HL-60/S4 (cell line): ENCODE measurements around the gene TPTE2.
"Not testable (repeated sequence)": the region's sequence is repeated elsewhere in the genome, so short reads cannot be mapped to it uniquely, and the experiment has no call there.

Source experiments
- in situ Hi-C: fragments of 300-500 bp; cut with MboI; formaldehyde crosslinking; loops from 2 replicates; pipeline ENCODE4 v1.14.3; 2022; ENCODE audit warnings: low sequenced_read_pairs

TPTE2 gene

GRCh38 chr13:19561127-19561582, at the start of gene TPTE2:
Gene TPTE2 (minus strand): TSS chr13:19561532. CDS start chr13:19503234, 58,298 bp downstream.
- in situ Hi-C loops, result not testable (repeated sequence)

- in situ Hi-C loops, result no loop called here
These were observed 46.3 kb upstream of the TPTE2 start for GRCh38 chr13:19607523-19608078.

GRCh38 chr13:19606737-19607136, 45.4 kb upstream of the TPTE2 start:
- in situ Hi-C loops, result no loop called here

GRCh38 chr13:19606152-19606551, 44.8 kb upstream of the TPTE2 start:
- in situ Hi-C loops, result no loop called here

GRCh38 chr13:19605161-19605955, 44.0 kb upstream of the TPTE2 start:
- in situ Hi-C loops, result no loop called here

- in situ Hi-C loops, result no loop called here
These were observed 43.0 kb upstream of the TPTE2 start for GRCh38 chr13:19604306-19604705.

GRCh38 chr13:19601749-19602725, 40.7 kb upstream of the TPTE2 start:
- in situ Hi-C loops, result no loop called here

- in situ Hi-C loops, result no loop called here
These were observed 36.2 kb upstream of the TPTE2 start for GRCh38 chr13:19597523-19597922.

- in situ Hi-C loops, result no loop called here
These were observed 35.6 kb upstream of the TPTE2 start for GRCh38 chr13:19596960-19597361.

GRCh38 chr13:19596086-19596485, 34.8 kb upstream of the TPTE2 start:
- in situ Hi-C loops, result no loop called here

- in situ Hi-C loops, result no loop called here
These were observed 31.4 kb upstream of the TPTE2 start for GRCh38 chr13:19592657-19593180.

- in situ Hi-C loops, result no loop called here
These were observed 30.5 kb upstream of the TPTE2 start for GRCh38 chr13:19591864-19592263.

- in situ Hi-C loops, result no loop called here
These were observed 29.1 kb upstream of the TPTE2 start for GRCh38 chr13:19590423-19590822.

GRCh38 chr13:19589312-19589711, 28.0 kb upstream of the TPTE2 start:
- in situ Hi-C loops, result no loop called here

GRCh38 chr13:19587635-19588300, 26.4 kb upstream of the TPTE2 start:
- in situ Hi-C loops, result no loop called here

GRCh38 chr13:19586904-19587634, 25.7 kb upstream of the TPTE2 start:
- in situ Hi-C loops, result no loop called here

GRCh38 chr13:19581675-19582074, 20.3 kb upstream of the TPTE2 start:
- in situ Hi-C loops, result no loop called here

GRCh38 chr13:19575230-19575629, 13.9 kb upstream of the TPTE2 start:
- in situ Hi-C loops, result no loop called here

- in situ Hi-C loops, result no loop called here
These were observed 11.9 kb upstream of the TPTE2 start for GRCh38 chr13:19573120-19573716.
